ENCODE results near the gene PRPF38B. TPM values are rescaled to one million over a fixed set of nuclear protein-coding genes. Genes with fewer than 3 reads are reported as not detected.

PRPF38B gene
- 10 to 100 TPM; 11.7 to 56.4 (median 39.2) TPM for total RNA-seq

GRCh38 chr1:108691942-108692723, at the start of gene PRPF38B:
TSS of gene PRPF38B (plus strand) at chr1:108692310. CDS start at chr1:108692592, 282 bp downstream.
- H3K36me3 ChIP-seq, result peaks cover 0 to 20% (median 7%) of the 10 kb centered on the region in 4 donors
- peak within 1 kb of the TSS; percentile 67 to 83 (median 78) for H3K4me3 ChIP-seq
- TF ChIP-seq POLR2A (IDR thresholded peaks at IDR 0.05), result peak; percentile 95
- TF ChIP-seq POLR2AphosphoS5 (IDR thresholded peaks at IDR 0.05), result peak; percentile 87 to 98 (median 96)
- no peak for TF ChIP-seq CTCF (IDR thresholded peaks at IDR 0.05)
- peaks cover 13 to 34% (median 19%) of the 10 kb centered on the region in 4 donors for H3K4me1 ChIP-seq
- no peaks in the 10 kb centered on the region for H3K27me3 ChIP-seq
- peak within 1 kb of the TSS; percentile 97 to 99 (median 98) for H3K27ac ChIP-seq
- intact Hi-C loops (cut with DNase I; ENCODE audit: low total_unique reads) (no loop called here), in situ Hi-C loops (cut with MboI; ENCODE audit: low pct_ligation_motif_present in 1 of 4, low pct_unique_long_range_greater_than_20kb in 1 of 4, low sequenced_read_pairs in 3 of 4) (loop anchor here in 1 of 4 donors (10.0 kb wide), 1 partner anchor 53 kb away; the partner anchor contains the start of gene STXBP3)
- WGBS, 2 donors (ENCODE audit: low coverage in 1 of 2), result 0% methylated on average over 14 to 38 of the region's 59 CpGs
- H3K9me3 ChIP-seq, result no peaks in the 10 kb centered on the region
- DNase-seq, result peak; percentile 96

- Histone ChIP-seq H3K27ac (no peak overlapping the region), H3K4me1 (peaks cover 15 to 43% (median 22%) of the 10 kb centered on the region in 4 donors), H3K4me3 (no peak overlapping the region), H3K9me3 (no peaks in the 10 kb centered on the region), H3K36me3 (no peaks in the 10 kb centered on the region), H3K27me3 (no peaks in the 10 kb centered on the region)
- DNase-seq, result peak; percentile 53
- intact Hi-C loops (cut with DNase I; ENCODE audit: low total_unique reads), result loop anchor here (2.0 kb wide), 1 partner anchor 127 kb away; no protein-coding TSS in a partner anchor
- in situ Hi-C loops (cut with MboI; ENCODE audit: low pct_ligation_motif_present in 1 of 4, low pct_unique_long_range_greater_than_20kb in 1 of 4, low sequenced_read_pairs in 3 of 4), result loop anchor here in 3 of 4 donors (10.0 to 25.0 kb wide), 4 partner anchors 79 to 431 kb away; partner anchors contain the start of genes SLC25A24 (in 2 of the 3) and EEIG2 (in 1 of the 3)
- TF ChIP-seq CTCF (IDR thresholded peaks at IDR 0.05), result peak; percentile 49 to 74 (median 58)
- no peak for TF ChIP-seq EP300 (IDR thresholded peaks at IDR 0.05; ENCODE audit: low read depth)
- 25 to 29% methylated on average over 3 of the region's 3 CpGs for WGBS, 2 donors (ENCODE audit: low coverage in 1 of 2)
Measured at GRCh38 chr1:108643492-108644335, 48.4 kb upstream of the PRPF38B start.

GRCh38 chr1:108644984-108645383, 47.1 kb upstream of the PRPF38B start:
- intact Hi-C loops (cut with DNase I; ENCODE audit: low total_unique reads) (loop anchor here (2.0 kb wide), 1 partner anchor 128 kb away; no protein-coding TSS in a partner anchor), in situ Hi-C loops (cut with MboI; ENCODE audit: low pct_ligation_motif_present in 1 of 4, low pct_unique_long_range_greater_than_20kb in 1 of 4, low sequenced_read_pairs in 3 of 4) (loop anchor here in 3 of 4 donors (5.0 to 25.0 kb wide), 5 partner anchors 80 to 433 kb away; partner anchors contain the start of genes SLC25A24 (in 2 of the 3) and EEIG2 (in 1 of the 3))
- Histone ChIP-seq H3K4me1 (peaks cover 15 to 43% (median 22%) of the 10 kb centered on the region in 4 donors), H3K4me3 (no peak overlapping the region), H3K9me3 (no peaks in the 10 kb centered on the region), H3K27me3 (no peaks in the 10 kb centered on the region), H3K36me3 (no peaks in the 10 kb centered on the region), H3K27ac (peak overlapping the region; percentile 82 to 90 (median 86))
- no peak for TF ChIP-seq POLR2AphosphoS5 (IDR thresholded peaks at IDR 0.05)
- no peak for TF ChIP-seq EP300 (IDR thresholded peaks at IDR 0.05; ENCODE audit: low read depth)
- TF ChIP-seq POLR2A (IDR thresholded peaks at IDR 0.05), result no peak
- no peak for TF ChIP-seq CTCF (IDR thresholded peaks at IDR 0.05)
- 30% methylated on average over 7 of the region's 7 CpGs; no CpG with 5 or more reads in 1 of the 2 donors for WGBS, 2 donors (ENCODE audit: low coverage in 1 of 2)
- peak; percentile 68 for DNase-seq

Measured in transverse colon (tissue), 4 donors.